B cell (primary cell): ENCODE data around the gene MYL12A. TPM values are rescaled to one million over a fixed set of nuclear protein-coding genes. Genes with fewer than 3 reads are reported as not detected.

Experiments
- ATAC-seq: fragments of 200-7000 bp; cut with Tn5 transposase; one replicate; pipeline ENCODE4 v1.10.0; 2021; ENCODE audit warnings: low read depth, mild to moderate bottlenecking, moderate number of reproducible peaks, moderate library complexity
- CTCF ChIA-PET: fragments of 350-600 bp; sonication (Branson Sonifier 250); formaldehyde crosslinking; loops from one replicate; lab custom pipeline; 2021; ENCODE audit warnings: antibody characterized with exemption, inconsistent platforms; lab: Charles Lee
- POLR2A ChIA-PET: fragments of 350-600 bp; sonication (Branson Sonifier 250); formaldehyde crosslinking; loops from one replicate; lab custom pipeline; 2021; ENCODE audit warnings: antibody characterized with exemption; lab: Charles Lee
- DNase-seq: peaks from one replicate; pipeline ENCODE4 v3.0.0; 2013
- H2AFZ ChIP-seq: 2 replicates; pipeline ENCODE4 v1.6.1; 2012; ENCODE audit warnings: mild to moderate bottlenecking, low read depth, low read length; ENCODE audit not compliant: insufficient read depth, poor library complexity, severe bottlenecking
- H3K27ac ChIP-seq, 2 donors: 1 replicate in 1 of 2; 2 replicates in 1 of 2; pipeline ENCODE4 v1.5.1; 2012 to 2013; ENCODE audit warnings: low read length in 2 of 2, mild to moderate bottlenecking in 2 of 2, moderate library complexity in 1 of 2
- H3K27me3 ChIP-seq, 4 experiments: fragments of 200-600 bp in 1 of 4; sonication (generic) in 1 of 4; replicated peaks in 1 of 4; 1 replicate in 2 of 4; 2 replicates in 2 of 4; pipeline versions ENCODE4 v1.6.1 to v1.7.0; 2013 to 2016; ENCODE audit warnings: low read length in 3 of 4, mild to moderate bottlenecking in 2 of 4, mixed read lengths in 1 of 4, moderate library complexity in 1 of 4; ENCODE audit not compliant: insufficient read depth in 4 of 4, control insufficient read depth in 3 of 4; ENCODE audit errors: control extremely low read depth in 1 of 4
- H3K36me3 ChIP-seq, 2 experiments: replicated peaks in 1 of 2; 1 replicate in 1 of 2; 2 replicates in 1 of 2; pipeline versions ENCODE4 v1.6.1 to v1.7.1; 2013; ENCODE audit warnings: low read length in 1 of 2; ENCODE audit not compliant: insufficient read depth in 2 of 2, control insufficient read depth in 1 of 2; ENCODE audit errors: control extremely low read depth in 1 of 2, extremely low read depth in 1 of 2
- H3K4me1 ChIP-seq, 2 donors: fragments of 200-600 bp in 1 of 2; sonication (generic) in 1 of 2; 1 replicate in 1 of 2; 2 replicates in 1 of 2; pipeline versions ENCODE4 v1.5.1 to v1.6.1; 2013 to 2017; ENCODE audit warnings: low read length in 2 of 2; ENCODE audit not compliant: control insufficient read depth in 2 of 2, insufficient read depth in 2 of 2
- H3K4me2 ChIP-seq: replicated peaks from 2 replicates; pipeline ENCODE3; 2012; ENCODE audit warnings: mild to moderate bottlenecking, low read depth, low read length; ENCODE audit not compliant: poor library complexity, severe bottlenecking
- H3K4me3 ChIP-seq, 5 experiments: fragments of 200-600 bp in 1 of 5; sonication (generic) in 1 of 5; 1 replicate in 3 of 5; 2 replicates in 2 of 5; pipeline versions ENCODE4 v1.5.1 to v1.7.0; 2011 to 2016; ENCODE audit warnings: low read length in 4 of 5, mild to moderate bottlenecking in 4 of 5, low read depth in 2 of 5, control low read depth in 1 of 5, moderate library complexity in 1 of 5; ENCODE audit not compliant: insufficient read depth in 1 of 5; ENCODE audit errors: control extremely low read depth in 1 of 5, extremely low read depth in 1 of 5
- H3K79me2 ChIP-seq: fragments of 200-600 bp; sonication (generic); one replicate; pipeline ENCODE4 v1.6.0; 2016; ENCODE audit warnings: low read length; ENCODE audit not compliant: control insufficient read depth, insufficient read depth
- H3K9ac ChIP-seq: fragments of 200-600 bp; sonication (generic); 2 replicates; pipeline ENCODE4 v1.6.1; 2017; ENCODE audit warnings: mild to moderate bottlenecking, low read length, moderate library complexity
- H3K9me3 ChIP-seq, 3 donors: one replicate each; pipeline versions ENCODE4 v1.6.1 to v1.7.1; 2013; ENCODE audit warnings: low read length in 2 of 3; ENCODE audit not compliant: control insufficient read depth in 2 of 3, insufficient read depth in 1 of 3; ENCODE audit errors: control extremely low read depth in 1 of 3
- H4K20me1 ChIP-seq: 2 replicates; pipeline ENCODE4 v1.6.0; 2012; ENCODE audit warnings: mild to moderate bottlenecking, low read length; ENCODE audit not compliant: insufficient read depth, control insufficient read depth, poor library complexity, severe bottlenecking
- H3K27ac Mint-ChIP-seq: one replicate; pipeline ENCODE4 v1.8.0; 2021; ENCODE audit warnings: mixed read lengths
- H3K27me3 Mint-ChIP-seq: one replicate; pipeline ENCODE4 v1.8.0; 2021; ENCODE audit warnings: mixed read lengths
- H3K4me1 Mint-ChIP-seq: one replicate; pipeline ENCODE4 v1.8.0; 2021; ENCODE audit warnings: mixed read lengths
- H3K4me3 Mint-ChIP-seq: one replicate; pipeline ENCODE4 v1.8.0; 2021; ENCODE audit warnings: mixed read lengths
- H3K9me3 Mint-ChIP-seq: one replicate; pipeline ENCODE4 v1.8.0; 2022; ENCODE audit warnings: mixed read lengths; ENCODE audit not compliant: insufficient read depth
- EZH2 ChIP-seq: IDR thresholded peaks from 2 replicates; pipeline ENCODE4 v1.6.1; 2012; ENCODE audit warnings: borderline replicate concordance, low read depth, mild to moderate bottlenecking, moderate library complexity, low read length; ENCODE audit not compliant: insufficient read depth, poor library complexity, severe bottlenecking
- WGBS: methylation state at CpG from one replicate; pipeline ENCODE4 v1.1.5; 2013; ENCODE audit warnings: missing lambda C conversion rate; ENCODE audit not compliant: insufficient coverage; 5-methylcytosine and 5-hydroxymethylcytosine counted together
- intact Hi-C: fragments of 100-400 bp; cut with micrococcal nuclease; formaldehyde crosslinking; loops from one replicate; pipeline ENCODE4 v1.10.0; 2022
- polyA plus RNA-seq: library from polyadenylated mRNA; depleted of rRNA; stranded (reverse); fragments of >200 nt; gene quantifications from 2 replicates; pipeline ENCODE4 v1.2.3, GENCODE V29; 2012
- total RNA-seq, 2 donors: library from RNA; stranded (reverse); fragments of 120-200 nt in 1 of 2; gene quantifications; 1 replicate in 1 of 2; 2 replicates in 1 of 2; pipeline versions ENCODE4 v1.2.3 to v1.2.4, GENCODE V29; 2013 to 2022
- TF ChIP-seq, protein P1 (sequence below): fragments of 200-600 bp; IDR thresholded peaks from one replicate; pipeline ENCODE4 v1.8.0; 2022; ENCODE audit warnings: antibody characterized with exemption, mild to moderate bottlenecking

MYL12A gene
- total and polyA plus RNA-seq, 2 donors (not counting 1 experiment from before 2014, with no cell fraction given), result 276 to 281 TPM

DNA sequence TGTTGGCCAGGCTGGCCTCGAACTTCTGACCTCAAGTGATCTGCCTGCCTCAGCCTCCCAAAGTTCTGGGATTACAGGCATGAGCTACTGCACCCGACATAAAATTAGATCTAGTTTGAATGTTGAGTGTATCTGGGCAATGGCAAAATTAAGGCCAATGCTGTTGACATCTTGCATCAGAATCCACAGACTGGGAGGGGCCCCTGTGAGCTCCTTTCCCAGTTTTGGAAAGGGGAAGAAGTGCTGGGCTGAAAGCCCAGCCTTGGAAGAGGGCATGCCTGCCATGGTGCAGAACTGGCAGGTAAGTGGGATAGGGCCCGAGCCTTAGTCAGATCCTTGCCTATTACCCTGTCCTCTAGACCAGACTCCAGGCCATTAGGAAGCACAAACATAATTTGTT lies 23.4 kb upstream of the MYL12A start:
- Mint-ChIP-seq H3K27me3 (no peaks in the 10 kb centered on the region), H3K4me1 (no peaks in the 10 kb centered on the region), H3K27ac (no peak overlapping the region), H3K4me3 (no peak overlapping the region), H3K9me3 (no peaks in the 10 kb centered on the region)
- intact Hi-C loops, result no loop called here
- ChIA-PET POLR2A (no interaction called here), CTCF (interaction anchor here (1.3 kb wide), 1 partner anchor 370 kb away, joined by 3 read pairs; no protein-coding TSS in a partner anchor)
- ATAC-seq (no peak), DNase-seq (no peak)
- Histone ChIP-seq H3K36me3 (no peaks in the 10 kb centered on the region), H3K79me2 (no peaks in the 10 kb centered on the region), H3K4me3 (no peak overlapping the region), H3K9me3 (no peaks in the 10 kb centered on the region), H3K4me1 (no peaks in the 10 kb centered on the region), H3K27ac (no peak overlapping the region), H3K9ac (no peak overlapping the region), H3K27me3 (no peaks in the 10 kb centered on the region), H2AFZ (no peak overlapping the region), H4K20me1 (no peaks in the 10 kb centered on the region), H3K4me2 (no peak overlapping the region)
- TF ChIP-seq, protein P1, sequence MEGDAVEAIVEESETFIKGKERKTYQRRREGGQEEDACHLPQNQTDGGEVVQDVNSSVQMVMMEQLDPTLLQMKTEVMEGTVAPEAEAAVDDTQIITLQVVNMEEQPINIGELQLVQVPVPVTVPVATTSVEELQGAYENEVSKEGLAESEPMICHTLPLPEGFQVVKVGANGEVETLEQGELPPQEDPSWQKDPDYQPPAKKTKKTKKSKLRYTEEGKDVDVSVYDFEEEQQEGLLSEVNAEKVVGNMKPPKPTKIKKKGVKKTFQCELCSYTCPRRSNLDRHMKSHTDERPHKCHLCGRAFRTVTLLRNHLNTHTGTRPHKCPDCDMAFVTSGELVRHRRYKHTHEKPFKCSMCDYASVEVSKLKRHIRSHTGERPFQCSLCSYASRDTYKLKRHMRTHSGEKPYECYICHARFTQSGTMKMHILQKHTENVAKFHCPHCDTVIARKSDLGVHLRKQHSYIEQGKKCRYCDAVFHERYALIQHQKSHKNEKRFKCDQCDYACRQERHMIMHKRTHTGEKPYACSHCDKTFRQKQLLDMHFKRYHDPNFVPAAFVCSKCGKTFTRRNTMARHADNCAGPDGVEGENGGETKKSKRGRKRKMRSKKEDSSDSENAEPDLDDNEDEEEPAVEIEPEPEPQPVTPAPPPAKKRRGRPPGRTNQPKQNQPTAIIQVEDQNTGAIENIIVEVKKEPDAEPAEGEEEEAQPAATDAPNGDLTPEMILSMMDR, result no peak
- no peak for TF ChIP-seq EZH2
- 94% methylated on average over 2 of the region's 3 CpGs for WGBS

DNA sequence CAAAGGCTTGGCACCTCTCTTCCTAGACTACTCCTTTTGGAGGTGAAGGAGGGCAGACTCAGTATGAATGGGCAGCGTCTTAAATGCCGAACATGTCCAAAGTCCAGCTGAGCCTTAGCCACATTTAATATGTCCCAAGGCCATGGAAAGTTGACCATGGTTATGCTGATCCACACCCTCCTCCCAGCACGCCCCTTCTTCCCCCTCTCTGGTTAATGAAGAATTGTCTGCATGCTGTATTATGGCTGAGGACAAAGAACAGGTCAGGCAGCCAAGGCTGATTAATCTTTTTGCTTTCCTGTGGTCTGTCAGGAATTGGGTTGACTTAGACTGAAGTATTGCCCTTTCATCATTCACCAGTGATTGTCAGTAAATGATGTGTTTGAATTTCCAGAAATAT lies 22.0 kb upstream of the MYL12A start:
- ATAC-seq (no peak), DNase-seq (no peak)
- no peaks in the 10 kb centered on the region for H3K4me1 Mint-ChIP-seq
- H3K9me3 Mint-ChIP-seq, result no peaks in the 10 kb centered on the region
- Histone ChIP-seq H3K4me3 (no peak overlapping the region), H4K20me1 (no peaks in the 10 kb centered on the region), H3K4me1 (no peaks in the 10 kb centered on the region), H3K9me3 (no peaks in the 10 kb centered on the region), H3K27me3 (no peaks in the 10 kb centered on the region), H3K79me2 (no peaks in the 10 kb centered on the region), H3K4me2 (no peak overlapping the region), H3K27ac (no peak overlapping the region), H2AFZ (no peak overlapping the region), H3K36me3 (no peaks in the 10 kb centered on the region), H3K9ac (no peak overlapping the region)
- POLR2A ChIA-PET, result no interaction called here
- H3K4me3 Mint-ChIP-seq, result no peak overlapping the region
- no peaks in the 10 kb centered on the region for H3K27me3 Mint-ChIP-seq
- CTCF ChIA-PET, result interaction anchor here (1.1 kb wide), 1 partner anchor 231 kb away, joined by 3 read pairs; no protein-coding TSS in a partner anchor
- TF ChIP-seq EZH2, result no peak
- TF ChIP-seq, protein P1, result no peak
- no CpG with 5 or more reads among the region's 3 CpGs for WGBS
- intact Hi-C loops, result no loop called here
- H3K27ac Mint-ChIP-seq, result no peak overlapping the region
